GM21360 (cell line): ENCODE data around the gene C18orf32.
A peak's percentile ranks its signal among the peaks of the same experiment; 100 is the strongest.
"Not testable (repeated sequence)": the region's sequence is repeated elsewhere in the genome, so short reads cannot be mapped to it uniquely, and the experiment has no call there.

Experiments
- ATAC-seq: cut with Tn5 transposase; IDR thresholded peaks from one replicate; pipeline ENCODE4 v1.9.1; 2021; ENCODE audit warnings: mild to moderate bottlenecking, moderate library complexity; ENCODE audit not compliant: unreplicated experiment

C18orf32 gene

GRCh38 chr18:49503931-49504330 is 16.9 kb upstream of the C18orf32 start:
- no peak for ATAC-seq

- no peak for ATAC-seq
Observed at GRCh38 chr18:49500201-49500921, 13.3 kb upstream of the C18orf32 start.

GRCh38 chr18:49499046-49499637 is 12.1 kb upstream of the C18orf32 start:
- no peak for ATAC-seq

GRCh38 chr18:49495480-49495879 is 8.4 kb upstream of the C18orf32 start:
- no peak for ATAC-seq

- no peak for ATAC-seq
Observed at GRCh38 chr18:49495076-49495475, 8.0 kb upstream of the C18orf32 start.

- ATAC-seq = no peak
Observed at GRCh38 chr18:49494660-49495059, 7.6 kb upstream of the C18orf32 start.

GRCh38 chr18:49492694-49493033 is 5.6 kb upstream of the C18orf32 start:
- no peak for ATAC-seq

GRCh38 chr18:49491857-49492693 is 5.0 kb upstream of the C18orf32 start, which contains the start of gene RPL17:
RPL17 (minus strand) TSS chr18:49492465.
- ATAC-seq = peak; percentile 67

- ATAC-seq = no peak
Observed at GRCh38 chr18:49491534-49491856, 4.5 kb upstream of the C18orf32 start.

- no peak for ATAC-seq
Observed at GRCh38 chr18:49490246-49490762, 3.3 kb upstream of the C18orf32 start.

- no peak for ATAC-seq
Observed at GRCh38 chr18:49487711-49488310, 777 bp upstream of the C18orf32 start.

GRCh38 chr18:49486606-49486952 is 455 bp downstream of the C18orf32 start:
- no peak for ATAC-seq

- ATAC-seq = no peak
Observed at GRCh38 chr18:49486134-49486533, 900 bp downstream of the C18orf32 start.

- no peak for ATAC-seq
Observed at GRCh38 chr18:49483198-49483597, 3.8 kb downstream of the C18orf32 start.

- no peak for ATAC-seq
Observed at GRCh38 chr18:49481907-49482306, 5.1 kb downstream of the C18orf32 start.

- ATAC-seq = no peak
Observed at GRCh38 chr18:49481317-49481716, 5.7 kb downstream of the C18orf32 start.

- no peak for ATAC-seq
Observed at GRCh38 chr18:49479381-49480137, 7.5 kb downstream of the C18orf32 start.

- ATAC-seq = no peak
Observed at GRCh38 chr18:49476664-49477411, 10.2 kb downstream of the C18orf32 start.

GRCh38 chr18:49474935-49475334 is 12.1 kb downstream of the C18orf32 start:
- not testable (repeated sequence) for ATAC-seq

- no peak for ATAC-seq
Observed at GRCh38 chr18:49473721-49474120, 13.3 kb downstream of the C18orf32 start.
